Measurements from ENCODE around the gene GALNT14. TPM values are rescaled to one million over a fixed set of nuclear protein-coding genes. Genes with fewer than 3 reads are reported as not detected.

The GALNT14 gene
- total and polyA plus RNA-seq, 2 donors (not counting 1 experiment from before 2014, with no cell fraction given) = 0.15 to 0.83 TPM

GRCh38 chr2:31086590-31086989 is 51.6 kb downstream of the GALNT14 start:
- DNase-seq (ENCODE audit: low read depth in 2 of 2) = no peak
- Histone ChIP-seq H2AFZ (ENCODE audit: low read length) (no peak overlapping the region), H3K4me3 (replicated peaks in 1 of 4; ENCODE audit: control extremely low read depth in 1 of 4, insufficient read depth in 1 of 4, low read depth in 3 of 4, low read length in 4 of 4) (no peak overlapping the region), H3K9ac (ENCODE audit: insufficient read depth, low read length) (no peak overlapping the region), H3K4me1 (ENCODE audit: control insufficient read depth, extremely low read depth, insufficient read depth, low read length) (no peaks in the 10 kb centered on the region), H4K20me1 (ENCODE audit: control insufficient read depth, extremely low read depth, insufficient read depth, low read length) (no peaks in the 10 kb centered on the region), H3K27ac (ENCODE audit: insufficient read depth, low read length) (no peak overlapping the region), H3K36me3 (ENCODE audit: control insufficient read depth, insufficient read depth, low read length) (no peaks in the 10 kb centered on the region), H3K9me3 (ENCODE audit: control insufficient read depth, insufficient read depth, low read depth, low read length) (no peaks in the 10 kb centered on the region), H3K4me2 (ENCODE audit: extremely low read depth, insufficient read depth, low read length) (no peak overlapping the region), H3K79me2 (ENCODE audit: control insufficient read depth, insufficient read depth, low read length) (no peaks in the 10 kb centered on the region), H3K27me3 (ENCODE audit: control insufficient read depth, insufficient read depth, low read length) (no peaks in the 10 kb centered on the region)
- no peak for TF ChIP-seq EZH2 (IDR thresholded peaks at IDR 0.05; ENCODE audit: low read length, missing control alignments)

GRCh38 chr2:31083234-31083993 is 54.8 kb downstream of the GALNT14 start:
- Histone ChIP-seq H3K4me3 (replicated peaks in 1 of 4; ENCODE audit: control extremely low read depth in 1 of 4, insufficient read depth in 1 of 4, low read depth in 3 of 4, low read length in 4 of 4) (no peak overlapping the region), H3K79me2 (ENCODE audit: control insufficient read depth, insufficient read depth, low read length) (no peaks in the 10 kb centered on the region), H3K27ac (ENCODE audit: insufficient read depth, low read length) (no peak overlapping the region), H4K20me1 (ENCODE audit: control insufficient read depth, extremely low read depth, insufficient read depth, low read length) (no peaks in the 10 kb centered on the region), H3K36me3 (ENCODE audit: control insufficient read depth, insufficient read depth, low read length) (no peaks in the 10 kb centered on the region), H3K27me3 (ENCODE audit: control insufficient read depth, insufficient read depth, low read length) (no peaks in the 10 kb centered on the region), H3K4me1 (ENCODE audit: control insufficient read depth, extremely low read depth, insufficient read depth, low read length) (no peaks in the 10 kb centered on the region), H2AFZ (ENCODE audit: low read length) (no peak overlapping the region), H3K4me2 (ENCODE audit: extremely low read depth, insufficient read depth, low read length) (no peak overlapping the region), H3K9me3 (ENCODE audit: control insufficient read depth, insufficient read depth, low read depth, low read length) (no peaks in the 10 kb centered on the region), H3K9ac (ENCODE audit: insufficient read depth, low read length) (no peak overlapping the region)
- TF ChIP-seq EZH2 (IDR thresholded peaks at IDR 0.05; ENCODE audit: low read length, missing control alignments) (no peak), CTCF (conservative IDR thresholded peaks at IDR 0.05 in 1 of 2, IDR thresholded peaks at IDR 0.05 in 1 of 2; ENCODE audit: low read depth in 1 of 2, low read length in 2 of 2) (no peak)
- DNase-seq (ENCODE audit: low read depth in 2 of 2) = no peak

DNA sequence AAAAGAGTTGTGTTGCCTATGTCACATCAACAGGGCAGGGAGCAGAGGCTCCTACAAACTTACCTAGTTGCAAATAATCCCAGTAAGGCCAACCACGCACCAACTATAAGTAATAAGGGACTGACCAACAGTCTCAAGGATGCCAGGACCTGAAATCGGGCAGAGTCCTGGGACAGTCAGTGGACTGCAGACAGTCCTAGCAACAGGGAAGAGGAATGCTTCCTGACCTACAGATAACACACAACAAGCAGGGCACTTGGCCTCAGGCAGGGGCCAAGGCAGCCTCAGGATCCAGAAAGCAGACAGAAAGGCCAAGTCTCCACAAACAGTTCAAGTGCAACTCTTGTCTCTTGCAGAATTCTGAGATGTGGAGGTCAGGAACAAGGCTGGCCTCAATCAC is 56.2 kb downstream of the GALNT14 start:
- Histone ChIP-seq H3K79me2 (ENCODE audit: control insufficient read depth, insufficient read depth, low read length) (no peaks in the 10 kb centered on the region), H3K27ac (ENCODE audit: insufficient read depth, low read length) (no peak overlapping the region), H2AFZ (ENCODE audit: low read length) (no peak overlapping the region), H3K9me3 (ENCODE audit: control insufficient read depth, insufficient read depth, low read depth, low read length) (no peaks in the 10 kb centered on the region), H4K20me1 (ENCODE audit: control insufficient read depth, extremely low read depth, insufficient read depth, low read length) (no peaks in the 10 kb centered on the region), H3K9ac (ENCODE audit: insufficient read depth, low read length) (no peak overlapping the region), H3K4me1 (ENCODE audit: control insufficient read depth, extremely low read depth, insufficient read depth, low read length) (no peaks in the 10 kb centered on the region), H3K4me2 (ENCODE audit: extremely low read depth, insufficient read depth, low read length) (no peak overlapping the region), H3K27me3 (ENCODE audit: control insufficient read depth, insufficient read depth, low read length) (no peaks in the 10 kb centered on the region), H3K36me3 (ENCODE audit: control insufficient read depth, insufficient read depth, low read length) (no peaks in the 10 kb centered on the region), H3K4me3 (replicated peaks in 1 of 4; ENCODE audit: control extremely low read depth in 1 of 4, insufficient read depth in 1 of 4, low read depth in 3 of 4, low read length in 4 of 4) (no peak overlapping the region)
- TF ChIP-seq CTCF (conservative IDR thresholded peaks at IDR 0.05 in 1 of 2, IDR thresholded peaks at IDR 0.05 in 1 of 2; ENCODE audit: low read depth in 1 of 2, low read length in 2 of 2) (no peak), EZH2 (IDR thresholded peaks at IDR 0.05; ENCODE audit: low read length, missing control alignments) (no peak)
- no peak for DNase-seq (ENCODE audit: low read depth in 2 of 2)

Data from fibroblast of lung (primary cell).